ENCODE results near the gene ZFAND3.

Gene ZFAND3

DNA sequence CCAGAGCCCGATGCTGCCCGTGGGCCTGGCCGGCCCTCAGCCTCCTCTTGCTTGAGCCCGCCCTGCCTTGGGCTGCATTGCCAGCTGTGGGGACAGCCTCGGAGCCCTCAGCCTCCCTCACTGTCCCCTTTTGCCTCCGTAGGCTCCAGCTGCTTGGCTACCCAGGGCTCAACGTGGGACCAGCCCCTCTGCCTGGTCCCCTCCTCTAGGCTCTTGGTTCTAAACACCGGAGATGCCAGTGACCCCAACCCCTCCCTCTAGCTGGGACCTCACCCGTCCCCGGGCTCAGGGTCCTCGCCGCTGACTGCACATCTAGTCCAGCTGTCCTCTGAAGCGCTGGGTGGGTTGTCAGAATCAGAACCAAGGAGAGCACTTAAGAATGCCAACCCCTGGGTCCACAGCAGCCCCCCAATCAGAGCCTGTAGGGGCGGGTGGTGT lies 345.2 kb downstream of the ZFAND3 start:
- no peak overlapping the region for H3K4me3 ChIP-seq (replicated peaks; ENCODE audit: low read depth, low read length)
- DNase-seq (ENCODE audit: extremely low read depth, low read depth) = no peak
- TF ChIP-seq, protein P1, sequence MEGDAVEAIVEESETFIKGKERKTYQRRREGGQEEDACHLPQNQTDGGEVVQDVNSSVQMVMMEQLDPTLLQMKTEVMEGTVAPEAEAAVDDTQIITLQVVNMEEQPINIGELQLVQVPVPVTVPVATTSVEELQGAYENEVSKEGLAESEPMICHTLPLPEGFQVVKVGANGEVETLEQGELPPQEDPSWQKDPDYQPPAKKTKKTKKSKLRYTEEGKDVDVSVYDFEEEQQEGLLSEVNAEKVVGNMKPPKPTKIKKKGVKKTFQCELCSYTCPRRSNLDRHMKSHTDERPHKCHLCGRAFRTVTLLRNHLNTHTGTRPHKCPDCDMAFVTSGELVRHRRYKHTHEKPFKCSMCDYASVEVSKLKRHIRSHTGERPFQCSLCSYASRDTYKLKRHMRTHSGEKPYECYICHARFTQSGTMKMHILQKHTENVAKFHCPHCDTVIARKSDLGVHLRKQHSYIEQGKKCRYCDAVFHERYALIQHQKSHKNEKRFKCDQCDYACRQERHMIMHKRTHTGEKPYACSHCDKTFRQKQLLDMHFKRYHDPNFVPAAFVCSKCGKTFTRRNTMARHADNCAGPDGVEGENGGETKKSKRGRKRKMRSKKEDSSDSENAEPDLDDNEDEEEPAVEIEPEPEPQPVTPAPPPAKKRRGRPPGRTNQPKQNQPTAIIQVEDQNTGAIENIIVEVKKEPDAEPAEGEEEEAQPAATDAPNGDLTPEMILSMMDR (IDR thresholded peaks at IDR 0.05; ENCODE audit: low read depth, low read length, missing control alignments) = no peak

DNA sequence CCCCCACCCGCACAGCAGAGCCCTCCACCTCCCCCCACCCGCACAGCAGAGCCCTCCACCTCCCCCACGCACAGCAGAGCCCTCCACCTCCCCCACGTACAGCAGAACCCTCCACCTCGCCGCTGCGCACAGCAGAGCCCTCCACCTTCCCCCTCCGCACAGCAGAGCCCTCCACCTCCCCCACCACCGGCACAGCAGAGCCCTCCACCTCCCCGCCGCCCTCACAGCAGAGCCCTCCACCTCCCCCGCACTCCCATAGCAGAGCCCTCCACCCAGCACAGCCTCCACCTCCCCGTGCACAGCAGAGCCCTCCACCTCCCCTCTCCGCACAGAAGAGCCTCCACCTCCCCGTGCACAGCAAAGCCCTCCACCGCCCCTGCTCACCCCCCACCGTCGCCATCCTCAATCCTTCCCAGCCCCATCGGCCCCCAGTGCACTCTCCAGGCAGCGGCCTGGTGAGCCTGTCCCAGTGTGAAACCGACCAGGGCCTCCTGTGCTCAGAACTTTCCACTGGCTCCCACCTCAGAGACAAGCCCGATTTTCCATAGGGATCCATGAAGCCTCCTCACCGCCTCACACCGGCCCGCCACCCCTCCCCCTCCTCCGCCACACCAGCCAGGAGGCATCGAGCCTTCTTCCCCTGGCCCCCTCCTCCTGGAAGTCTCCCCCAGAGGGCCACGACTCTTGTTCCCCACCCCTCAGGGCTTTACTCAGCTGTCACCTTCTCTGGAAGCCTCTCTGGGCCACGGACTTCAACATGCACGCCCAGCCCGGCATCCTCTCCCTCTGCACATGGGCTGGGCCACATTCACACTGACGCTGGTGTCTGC lies 347.1 kb downstream of the ZFAND3 start:
- TF ChIP-seq, protein P1 (IDR thresholded peaks at IDR 0.05; ENCODE audit: low read depth, low read length, missing control alignments) = no peak
- H3K4me3 ChIP-seq (replicated peaks; ENCODE audit: low read depth, low read length) = no peak overlapping the region
- DNase-seq (ENCODE audit: extremely low read depth, low read depth) = no peak

DNA sequence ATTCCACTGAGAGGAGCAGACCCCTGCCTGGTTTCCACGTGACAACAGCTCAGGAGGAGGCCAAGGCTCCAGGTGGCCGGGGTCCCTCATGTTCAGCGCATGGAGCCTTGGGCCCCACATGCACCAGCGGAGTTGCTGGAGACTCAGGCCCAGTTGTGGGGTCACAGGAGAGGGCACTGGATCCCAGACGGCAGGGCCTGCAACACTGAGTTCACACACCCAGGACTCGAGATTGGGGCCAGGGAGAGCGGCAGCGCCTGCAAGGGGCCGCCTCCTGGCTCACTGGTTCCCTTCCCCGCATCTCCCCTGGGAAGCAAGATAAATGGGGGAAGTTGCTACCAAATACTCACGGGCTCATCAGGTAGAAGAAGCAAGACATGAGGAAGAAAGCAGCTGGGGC lies 348.1 kb downstream of the ZFAND3 start:
- TF ChIP-seq, protein P1 (IDR thresholded peaks at IDR 0.05; ENCODE audit: low read depth, low read length, missing control alignments) = no peak
- no peak for DNase-seq (ENCODE audit: extremely low read depth, low read depth)

DNA sequence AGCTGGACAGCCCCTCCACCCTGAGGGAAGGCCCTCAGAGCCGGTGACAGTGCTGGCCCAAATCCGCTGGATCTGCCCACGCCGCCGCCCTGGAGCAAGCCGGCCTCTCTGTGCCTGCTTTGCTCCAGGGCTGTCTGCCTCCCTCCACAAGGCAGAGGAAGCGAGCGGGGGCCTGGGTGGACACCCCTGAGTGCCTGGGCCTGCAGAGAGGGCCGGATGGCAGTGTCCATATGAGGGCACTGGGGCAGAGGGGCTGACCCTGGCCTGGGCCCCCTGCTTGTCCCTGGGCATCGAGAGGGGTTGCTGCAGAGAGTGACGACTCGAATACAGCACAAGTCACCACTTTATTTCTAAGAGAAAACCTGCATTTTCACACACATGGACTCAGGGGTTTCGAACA lies 348.6 kb downstream of the ZFAND3 start:
- no peak for DNase-seq (ENCODE audit: extremely low read depth, low read depth)
- no peak overlapping the region for H3K4me3 ChIP-seq (replicated peaks; ENCODE audit: low read depth, low read length)
- TF ChIP-seq, protein P1 (IDR thresholded peaks at IDR 0.05; ENCODE audit: low read depth, low read length, missing control alignments) = no peak

More for the DNA sequence above, 348.1 kb downstream of the ZFAND3 start:
- H3K4me3 ChIP-seq (replicated peaks; ENCODE audit: low read depth, low read length) = no peak overlapping the region

DNA sequence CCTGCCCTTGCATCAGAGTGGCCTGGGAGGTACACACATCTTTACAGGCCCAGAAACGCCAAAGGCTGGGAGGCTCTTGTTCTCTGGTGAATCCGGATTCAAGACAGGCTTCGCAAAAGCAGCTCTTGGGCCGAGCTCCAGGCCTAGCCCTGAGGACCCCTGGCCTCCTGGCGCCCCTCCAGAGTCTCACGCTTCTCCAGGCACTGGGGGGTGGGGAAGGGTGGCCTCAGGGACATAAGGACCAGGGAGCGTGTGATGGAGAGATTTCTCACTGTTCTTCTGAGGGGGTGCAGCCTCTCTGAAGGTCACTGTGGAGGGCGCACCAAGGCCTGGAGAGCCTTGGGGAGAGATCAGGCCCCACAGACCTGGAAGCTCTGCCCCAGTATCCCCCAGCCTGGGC lies 349.2 kb downstream of the ZFAND3 start:
- no peak for DNase-seq (ENCODE audit: extremely low read depth, low read depth)
- TF ChIP-seq, protein P1 (IDR thresholded peaks at IDR 0.05; ENCODE audit: low read depth, low read length, missing control alignments) = no peak
- no peak overlapping the region for H3K4me3 ChIP-seq (replicated peaks; ENCODE audit: low read depth, low read length)

DNA sequence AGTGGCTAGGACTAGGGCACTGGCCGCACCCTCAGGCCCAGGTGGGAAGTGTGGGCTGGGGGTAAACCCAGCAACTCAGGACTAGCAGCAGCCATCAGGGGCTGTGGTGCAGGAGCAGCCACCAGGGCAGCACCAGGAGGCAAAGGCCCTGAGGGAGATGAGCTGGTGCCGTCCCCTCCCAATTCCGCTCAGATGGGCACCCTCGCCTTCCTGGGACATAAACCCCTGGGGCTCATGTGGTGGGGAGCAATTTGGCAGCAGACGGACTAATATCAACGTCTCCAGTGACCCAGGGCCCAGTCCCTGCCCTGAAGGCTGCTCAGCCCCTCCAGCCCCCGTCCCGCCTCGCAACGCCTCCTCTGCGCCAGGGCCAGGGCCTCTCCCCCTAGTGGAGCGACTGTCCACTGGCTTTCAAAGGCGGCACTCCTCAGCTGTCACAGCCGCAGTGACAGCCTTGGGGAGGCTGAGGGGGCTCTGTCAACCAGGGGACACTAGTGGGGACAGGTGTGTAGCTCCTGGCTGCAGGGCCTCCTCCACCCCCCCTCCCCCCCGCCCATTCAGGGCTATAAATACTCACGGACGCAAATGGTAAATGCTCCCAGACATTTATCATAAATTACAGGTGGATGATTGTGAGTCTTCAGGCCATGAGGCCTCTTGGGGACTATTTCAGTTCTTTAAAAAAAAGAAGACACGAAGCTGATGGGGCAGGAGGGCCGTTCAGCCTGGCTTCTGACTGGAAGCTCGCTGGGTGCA lies 349.9 kb downstream of the ZFAND3 start:
- no peak overlapping the region for H3K4me3 ChIP-seq (replicated peaks; ENCODE audit: low read depth, low read length)
- DNase-seq (ENCODE audit: extremely low read depth, low read depth) = no peak
- TF ChIP-seq, protein P1 (IDR thresholded peaks at IDR 0.05; ENCODE audit: low read depth, low read length, missing control alignments) = no peak

Data from HFF-Myc (cell line).